ENCODE results near the gene FLT4.

Gene FLT4

DNA sequence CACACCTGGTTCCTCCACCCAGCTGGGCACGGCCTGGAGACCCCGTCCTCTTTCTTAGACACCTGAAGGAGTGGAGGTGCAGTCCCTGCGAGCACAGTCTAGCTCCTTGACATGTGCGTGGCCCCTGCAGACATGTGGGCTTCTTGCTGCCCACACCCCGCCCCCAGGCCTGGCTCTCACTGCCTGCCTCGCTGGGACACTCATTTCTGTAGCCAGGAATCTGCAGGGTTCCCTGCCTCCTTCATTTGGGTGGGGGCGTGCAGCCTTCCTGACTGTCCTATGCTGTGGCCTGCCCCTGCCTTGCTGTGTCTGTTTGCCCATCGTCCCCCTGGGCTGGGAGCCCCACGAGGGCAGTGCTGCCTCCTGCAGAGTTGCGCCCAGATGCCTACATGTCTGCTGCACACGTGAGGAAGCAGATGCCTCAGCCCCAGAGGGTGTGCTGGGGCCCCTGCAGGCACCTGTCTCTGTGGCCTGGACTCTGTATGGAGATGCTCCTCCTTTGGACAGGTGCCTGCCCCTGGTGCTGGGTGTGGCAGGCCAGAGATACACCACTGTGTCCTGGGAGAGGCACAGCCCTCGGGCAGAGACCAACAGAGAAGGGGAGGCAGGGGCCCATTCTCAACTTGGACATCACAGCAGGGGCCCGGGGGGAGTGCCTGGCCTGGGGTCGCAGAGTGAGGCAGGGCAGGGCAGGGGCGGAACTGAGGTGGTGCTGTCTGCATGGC, 22.6 kb downstream of the FLT4 start:
- TF ChIP-seq, protein P1, sequence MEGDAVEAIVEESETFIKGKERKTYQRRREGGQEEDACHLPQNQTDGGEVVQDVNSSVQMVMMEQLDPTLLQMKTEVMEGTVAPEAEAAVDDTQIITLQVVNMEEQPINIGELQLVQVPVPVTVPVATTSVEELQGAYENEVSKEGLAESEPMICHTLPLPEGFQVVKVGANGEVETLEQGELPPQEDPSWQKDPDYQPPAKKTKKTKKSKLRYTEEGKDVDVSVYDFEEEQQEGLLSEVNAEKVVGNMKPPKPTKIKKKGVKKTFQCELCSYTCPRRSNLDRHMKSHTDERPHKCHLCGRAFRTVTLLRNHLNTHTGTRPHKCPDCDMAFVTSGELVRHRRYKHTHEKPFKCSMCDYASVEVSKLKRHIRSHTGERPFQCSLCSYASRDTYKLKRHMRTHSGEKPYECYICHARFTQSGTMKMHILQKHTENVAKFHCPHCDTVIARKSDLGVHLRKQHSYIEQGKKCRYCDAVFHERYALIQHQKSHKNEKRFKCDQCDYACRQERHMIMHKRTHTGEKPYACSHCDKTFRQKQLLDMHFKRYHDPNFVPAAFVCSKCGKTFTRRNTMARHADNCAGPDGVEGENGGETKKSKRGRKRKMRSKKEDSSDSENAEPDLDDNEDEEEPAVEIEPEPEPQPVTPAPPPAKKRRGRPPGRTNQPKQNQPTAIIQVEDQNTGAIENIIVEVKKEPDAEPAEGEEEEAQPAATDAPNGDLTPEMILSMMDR (IDR thresholded peaks at IDR 0.05; ENCODE audit: borderline replicate concordance, control extremely low read depth, extremely low read depth, insufficient read depth, missing control alignments): no peak

DNA sequence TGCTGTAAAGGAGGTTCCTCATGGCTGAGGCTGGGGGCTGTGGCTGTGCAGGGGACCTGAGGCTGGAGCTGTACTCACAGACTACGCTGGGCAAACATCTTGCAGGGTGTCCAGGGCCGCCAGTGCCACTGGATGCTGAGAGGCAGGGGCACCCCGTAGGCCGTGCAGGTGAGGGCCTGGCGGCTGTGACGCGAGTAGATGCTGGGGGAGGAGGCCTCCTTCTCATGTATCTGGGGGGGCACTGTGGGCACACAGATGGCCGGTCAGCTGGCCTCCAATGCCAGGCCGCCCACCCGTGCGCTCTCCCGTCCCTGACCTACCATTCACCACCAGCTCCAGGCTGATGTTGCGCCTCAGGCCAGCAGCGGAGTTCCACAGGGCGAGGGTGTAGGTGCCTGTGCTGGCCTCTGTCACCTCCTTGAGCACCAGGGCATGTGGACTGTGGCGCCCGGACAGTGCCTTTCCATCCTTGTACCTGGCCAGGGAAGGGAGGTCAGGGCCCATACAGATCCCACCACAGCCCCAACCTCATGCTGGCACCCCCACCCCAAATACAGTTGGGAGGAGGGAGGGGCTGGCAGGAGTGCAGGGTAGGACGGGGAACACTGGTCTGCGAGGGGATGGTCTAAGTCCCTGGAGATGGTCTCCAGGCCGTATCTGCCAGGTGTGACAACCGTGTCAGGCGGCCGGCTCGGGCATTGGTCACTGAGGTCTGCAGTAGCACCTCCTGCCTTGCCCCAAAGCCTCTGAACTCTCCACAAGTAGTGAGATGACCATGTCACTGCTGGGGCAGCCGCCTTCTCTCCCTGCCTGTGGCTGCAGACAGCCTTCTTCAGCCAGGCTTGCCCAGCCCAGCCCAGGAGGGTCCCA, 23.4 kb downstream of the FLT4 start:
- no peak for DNase-seq (ENCODE audit: low spot score)
- in situ Hi-C loops (cut with MboI; ENCODE audit: low sequenced_read_pairs, unreplicated experiment): no loop called here

More for the DNA sequence above, 22.6 kb downstream of the FLT4 start:
- DNase-seq (ENCODE audit: low spot score): no peak
- in situ Hi-C loops (cut with MboI; ENCODE audit: low sequenced_read_pairs, unreplicated experiment): no loop called here

DNA sequence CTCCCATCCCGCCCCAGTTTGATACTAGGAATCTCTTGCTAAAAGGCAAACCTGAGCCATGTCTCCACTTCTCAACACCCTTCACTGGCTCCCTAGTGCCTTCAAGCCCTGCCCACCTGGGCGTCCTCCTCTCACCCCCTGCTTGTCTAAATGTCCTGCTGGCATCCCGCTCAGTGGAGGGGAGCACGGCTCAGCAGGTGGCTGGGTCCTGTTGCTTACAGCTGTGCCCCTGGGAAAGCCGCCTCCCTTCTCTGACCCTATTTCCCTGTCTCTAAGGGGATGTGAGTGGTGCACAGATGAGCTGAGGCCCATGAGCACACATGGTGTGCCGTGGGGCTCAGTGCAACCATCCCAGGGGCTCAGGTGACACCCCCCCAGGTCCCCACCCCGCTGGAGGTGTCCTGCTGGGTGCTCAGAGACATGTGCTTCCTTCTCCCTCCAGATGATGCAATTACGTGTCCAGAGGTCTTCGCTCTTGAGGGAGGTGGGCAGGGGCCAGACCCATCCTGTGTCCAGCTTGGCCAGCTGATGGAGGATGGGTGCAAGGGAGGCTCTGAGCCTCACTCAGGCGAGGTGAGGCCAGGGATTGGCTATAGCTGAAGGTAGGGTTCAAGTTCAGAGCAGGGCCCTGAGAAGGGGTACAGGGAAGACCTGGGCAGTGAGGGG, 24.1 kb downstream of the FLT4 start:
- TF ChIP-seq, protein P1 (IDR thresholded peaks at IDR 0.05; ENCODE audit: borderline replicate concordance, control extremely low read depth, extremely low read depth, insufficient read depth, missing control alignments): no peak
- in situ Hi-C loops (cut with MboI; ENCODE audit: low sequenced_read_pairs, unreplicated experiment): no loop called here
- DNase-seq (ENCODE audit: low spot score): no peak

More for the DNA sequence above, 23.4 kb downstream of the FLT4 start:
- TF ChIP-seq, protein P1 (IDR thresholded peaks at IDR 0.05; ENCODE audit: borderline replicate concordance, control extremely low read depth, extremely low read depth, insufficient read depth, missing control alignments): no peak

DNA sequence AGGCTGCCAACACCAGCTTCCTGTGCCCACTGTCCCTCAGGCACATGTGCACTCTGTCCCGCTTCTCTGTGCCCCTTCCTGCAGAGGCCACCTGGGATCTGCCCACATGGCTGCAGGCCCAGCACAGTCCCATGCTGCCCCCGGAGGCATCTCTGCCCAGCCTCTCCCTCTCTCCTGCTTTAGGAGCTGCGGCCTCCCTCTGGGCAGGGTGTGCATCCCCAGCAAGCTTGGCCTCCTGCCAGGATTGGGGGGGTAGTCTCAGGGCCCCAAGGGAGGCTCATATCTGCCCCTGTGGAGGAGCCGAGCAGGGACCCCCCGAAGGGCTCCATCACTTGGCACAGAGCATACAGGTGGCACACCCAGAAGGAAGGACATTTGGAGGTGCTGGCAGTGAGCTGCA, 24.8 kb downstream of the FLT4 start:
- DNase-seq (ENCODE audit: low spot score): no peak
- in situ Hi-C loops (cut with MboI; ENCODE audit: low sequenced_read_pairs, unreplicated experiment): no loop called here
- TF ChIP-seq, protein P1 (IDR thresholded peaks at IDR 0.05; ENCODE audit: borderline replicate concordance, control extremely low read depth, extremely low read depth, insufficient read depth, missing control alignments): no peak

DNA sequence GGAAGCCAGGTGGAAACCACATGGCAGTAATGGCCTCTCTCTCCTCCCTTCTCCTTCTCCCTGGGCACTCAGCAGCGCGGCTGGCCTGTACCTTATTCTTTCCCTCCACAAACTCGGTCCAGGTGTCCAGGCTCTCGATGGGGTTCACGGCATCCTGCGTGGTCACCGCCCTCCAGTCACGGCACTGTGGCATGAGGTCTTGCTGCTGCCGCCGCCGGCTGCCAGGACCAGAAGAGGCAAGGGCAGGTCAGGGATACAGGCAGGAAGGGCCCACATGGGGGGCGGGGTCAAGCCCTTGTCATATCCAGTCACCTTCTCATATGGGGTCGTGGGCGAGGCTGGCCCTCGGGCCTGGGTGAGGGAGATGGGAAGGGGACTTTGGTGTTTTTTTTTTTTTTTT, 25.6 kb downstream of the FLT4 start:
- TF ChIP-seq, protein P1 (IDR thresholded peaks at IDR 0.05; ENCODE audit: borderline replicate concordance, control extremely low read depth, extremely low read depth, insufficient read depth, missing control alignments): no peak
- in situ Hi-C loops (cut with MboI; ENCODE audit: low sequenced_read_pairs, unreplicated experiment): no loop called here
- no peak for DNase-seq (ENCODE audit: low spot score)

GRCh38 chr5:180623411-180623834, 26.0 kb downstream of the FLT4 start:
- TF ChIP-seq, protein P1 (IDR thresholded peaks at IDR 0.05; ENCODE audit: borderline replicate concordance, control extremely low read depth, extremely low read depth, insufficient read depth, missing control alignments): no peak
- no peak for DNase-seq (ENCODE audit: low spot score)
- in situ Hi-C loops (cut with MboI; ENCODE audit: low sequenced_read_pairs, unreplicated experiment): no loop called here

Measured in GM13976 (cell line).